Stimulated activated CD4-positive, alpha-beta T cell treated with anti-CD3 and anti-CD28 coated beads, Interleukin-1b, Interleukin-23, amount 100 ng/mL, for 1 hour (primary cell): Measurements from ENCODE around the gene PSMC6.
A peak's percentile ranks its signal among the peaks of the same experiment; 100 is the strongest.
"Not testable (repeated sequence)": the region's sequence is repeated elsewhere in the genome, so short reads cannot be mapped to it uniquely, and the experiment has no call there.

ENCODE experiments used
- DNase-seq, 2 donors: peaks; one replicate each; pipeline ENCODE4 v3.0.0-alpha.2; 2020; ENCODE audit warnings: low read depth in 2 of 2

The PSMC6 gene

DNA sequence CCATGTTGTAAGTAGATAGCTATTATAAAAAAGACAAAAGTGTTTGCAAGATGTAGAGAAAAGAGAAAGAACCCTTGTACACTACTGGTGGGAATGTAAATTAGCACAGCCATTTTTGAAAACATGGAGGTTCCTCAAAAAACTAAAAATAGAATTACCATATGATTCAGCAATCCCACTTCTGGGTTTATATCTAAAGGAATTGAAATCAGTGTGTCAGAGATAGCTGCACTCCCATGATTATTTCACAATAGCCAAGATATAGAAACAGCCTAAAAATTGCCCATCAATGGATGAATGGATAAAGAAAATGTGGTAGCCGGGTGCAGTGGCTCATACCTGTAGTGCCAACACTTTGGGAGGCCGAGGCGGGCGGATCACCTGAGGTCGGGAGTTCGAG lies 9.2 kb downstream of the PSMC6 start:
- DNase-seq = no peak

DNA sequence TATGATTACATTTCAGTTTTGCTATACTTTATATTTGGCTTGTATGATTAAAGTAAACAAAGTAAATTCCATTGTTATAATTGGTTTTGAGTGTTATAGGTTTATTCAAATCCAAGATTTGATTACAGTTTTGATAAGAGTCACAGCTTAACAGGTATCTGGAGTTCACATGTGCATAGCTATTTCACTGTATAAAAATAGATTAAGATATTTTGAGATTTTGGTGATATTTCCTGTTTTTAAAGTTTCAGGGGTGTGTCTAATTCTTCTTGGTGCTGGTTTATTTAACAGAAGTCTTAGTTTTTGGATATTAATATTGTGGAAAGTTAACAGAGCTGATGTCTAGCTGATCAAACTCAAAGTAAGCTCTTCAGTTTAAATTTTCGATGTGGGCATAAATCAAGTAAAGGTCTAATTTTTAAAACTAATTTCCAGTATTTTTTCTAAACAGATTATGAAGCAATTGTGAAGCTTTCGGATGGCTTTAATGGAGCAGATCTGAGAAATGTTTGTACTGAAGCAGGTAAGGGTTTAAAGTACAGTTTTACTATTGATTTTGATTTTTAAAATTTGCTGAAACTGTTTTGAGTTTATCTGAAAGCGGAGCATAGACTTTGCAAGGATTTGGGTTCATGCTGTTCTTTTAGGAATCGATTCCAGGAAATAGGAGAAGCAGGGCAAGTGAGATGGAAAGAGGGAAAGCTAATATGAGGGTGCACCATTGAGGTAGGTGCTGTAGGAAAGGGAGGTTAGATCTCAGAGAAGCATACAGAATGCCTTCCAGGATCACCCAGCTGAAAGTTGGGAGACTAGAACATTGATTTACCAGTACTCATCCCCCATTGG lies 16.7 kb downstream of the PSMC6 start:
- no peak for DNase-seq

DNA sequence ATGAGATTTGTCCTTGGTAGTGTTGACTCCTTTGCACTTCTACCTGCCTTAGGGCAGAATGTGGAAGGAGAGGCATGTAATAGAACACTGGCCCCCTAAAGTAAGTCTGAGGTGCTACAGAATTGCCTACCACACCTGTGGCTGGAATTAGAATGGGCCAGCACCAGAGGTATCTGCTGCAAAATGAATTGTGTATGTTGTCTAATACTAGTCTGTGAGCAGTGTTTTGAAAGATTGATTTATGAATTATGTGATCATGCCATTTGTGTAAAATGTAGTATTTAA lies 17.3 kb downstream of the PSMC6 start:
- no peak for DNase-seq

DNA sequence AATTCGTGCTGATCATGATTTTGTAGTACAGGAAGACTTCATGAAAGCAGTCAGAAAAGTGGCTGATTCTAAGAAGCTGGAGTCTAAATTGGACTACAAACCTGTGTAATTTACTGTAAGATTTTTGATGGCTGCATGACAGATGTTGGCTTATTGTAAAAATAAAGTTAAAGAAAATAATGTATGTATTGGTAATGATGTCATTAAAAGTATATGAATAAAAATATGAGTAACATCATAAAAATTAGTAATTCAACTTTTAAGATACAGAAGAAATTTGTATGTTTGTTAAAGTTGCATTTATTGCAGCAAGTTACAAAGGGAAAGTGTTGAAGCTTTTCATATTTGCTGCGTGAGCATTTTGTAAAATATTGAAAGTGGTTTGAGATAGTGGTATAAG lies 20.5 kb downstream of the PSMC6 start:
- DNase-seq = not testable (repeated sequence)

GRCh38 chr14:52729035-52729434 lies 22.0 kb downstream of the PSMC6 start:
- DNase-seq = not testable (repeated sequence)

GRCh38 chr14:52729585-52729924 lies 22.6 kb downstream of the PSMC6 start:
- no peak for DNase-seq

DNA sequence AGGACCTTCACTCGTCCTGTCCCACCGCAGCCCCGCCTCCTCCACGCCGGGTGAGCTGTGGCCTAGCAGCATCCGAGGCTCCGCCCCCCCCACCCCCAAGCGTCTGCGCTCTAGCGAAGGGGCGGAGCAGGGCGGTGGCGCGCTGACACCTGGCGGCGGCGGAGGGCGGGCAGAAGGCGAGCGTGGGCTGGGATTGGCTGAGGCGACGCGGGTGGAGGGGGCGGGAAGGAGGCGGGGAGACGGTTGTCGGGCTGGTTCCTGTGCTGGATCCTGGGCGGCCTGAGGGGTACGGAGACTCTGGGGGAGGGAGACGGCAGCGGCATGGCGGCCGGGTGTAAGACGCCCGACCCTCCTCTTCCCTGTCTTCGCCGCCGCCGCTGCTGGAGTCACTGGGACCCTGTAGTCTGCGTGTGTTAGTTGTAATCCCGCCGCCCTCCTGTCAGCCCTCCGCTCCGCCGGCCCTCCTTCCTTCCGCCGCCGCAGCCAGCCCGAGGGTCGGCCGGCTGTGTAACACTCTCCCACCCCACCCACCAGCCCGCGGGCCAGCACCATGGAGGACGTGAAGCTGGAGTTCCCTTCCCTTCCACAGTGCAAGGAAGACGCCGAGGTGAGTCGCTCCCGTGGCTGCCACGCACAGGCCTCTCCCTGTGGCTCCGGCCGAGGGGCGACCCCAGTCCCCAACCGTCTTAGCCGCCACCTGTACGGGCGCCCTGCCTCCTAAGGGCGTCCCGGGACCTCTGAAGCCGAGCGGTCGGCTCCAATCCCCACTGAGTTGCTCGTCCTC lies 23.1 kb downstream of the PSMC6 start, which contains the start of gene STYX:
Gene STYX, plus strand, starts transcription at position 242 of the 784 bp plus-strand sequence. Its CDS starts 309 bp downstream, at position 551.
- peak; percentile 92 to 98 for DNase-seq

DNA sequence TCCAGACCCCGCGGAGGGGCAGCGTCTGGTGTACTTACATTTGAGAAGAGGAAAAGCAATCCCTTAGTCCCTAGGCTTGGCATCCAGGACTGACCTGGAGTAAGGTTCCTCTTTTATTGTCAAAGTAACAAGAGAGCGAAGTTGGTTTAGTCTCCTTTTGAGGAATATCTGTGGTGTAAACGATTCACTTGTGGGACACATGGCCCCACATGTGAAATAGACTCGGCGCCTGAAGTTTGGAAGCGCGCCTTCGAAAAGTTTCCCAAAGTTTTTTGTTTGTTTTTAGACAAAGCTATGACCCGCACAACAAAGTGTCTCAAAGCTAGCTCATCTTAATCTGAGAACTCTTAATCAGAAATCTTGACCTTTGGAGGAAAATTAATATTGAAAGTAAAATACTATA lies 23.7 kb downstream of the PSMC6 start:
- no peak for DNase-seq

DNA sequence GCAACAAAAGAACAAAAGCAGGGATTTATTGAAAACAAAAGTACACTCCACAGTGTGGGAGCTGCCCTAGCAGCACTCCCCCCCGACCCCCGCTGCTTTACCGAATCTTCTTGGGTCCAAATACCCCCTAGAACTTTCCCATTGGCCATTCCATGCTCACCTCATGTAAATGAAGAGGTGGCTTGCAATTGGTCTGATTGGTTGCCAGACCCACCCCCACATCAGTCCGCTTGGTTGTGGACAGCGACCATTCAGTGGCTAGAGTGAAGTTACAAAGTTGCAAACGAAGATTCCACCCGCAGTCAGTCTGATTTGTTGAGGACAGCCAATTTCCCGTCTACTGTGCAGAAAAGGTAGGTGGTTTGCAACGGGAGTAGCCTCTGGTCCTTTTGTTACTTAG lies 26.8 kb downstream of the PSMC6 start:
- no peak for DNase-seq

DNA sequence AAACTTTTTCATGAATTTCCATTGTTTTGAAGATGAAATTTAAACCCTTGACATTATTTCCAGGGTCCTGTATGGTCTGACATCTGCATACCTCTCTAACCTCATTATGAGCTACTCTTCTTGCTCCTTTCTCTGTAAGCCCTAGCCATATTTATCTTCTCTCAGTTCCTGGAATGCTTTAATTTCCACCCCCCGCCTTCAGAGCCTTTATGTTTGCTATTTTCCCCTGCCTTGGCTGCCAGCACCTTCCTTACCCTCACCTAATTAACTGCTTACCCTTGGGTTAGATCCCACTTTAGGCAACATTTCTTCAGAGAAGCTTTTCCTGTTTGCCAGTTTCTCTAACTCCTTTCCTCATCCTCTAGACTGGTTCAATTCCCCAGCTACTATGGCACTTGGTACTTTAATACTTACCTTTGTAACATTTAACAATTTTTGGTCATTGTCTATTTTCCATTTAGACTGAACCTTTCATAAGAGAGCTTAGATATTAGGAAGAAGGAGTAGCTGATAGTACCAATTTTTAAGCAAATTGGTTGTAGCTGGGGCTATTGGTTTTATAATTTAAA lies 29.0 kb downstream of the PSMC6 start:
- no peak for DNase-seq

GRCh38 chr14:52738409-52738808 lies 31.4 kb downstream of the PSMC6 start:
- no peak for DNase-seq

- no peak for DNase-seq
Measured at GRCh38 chr14:52740751-52741150, 33.8 kb downstream of the PSMC6 start.

DNA sequence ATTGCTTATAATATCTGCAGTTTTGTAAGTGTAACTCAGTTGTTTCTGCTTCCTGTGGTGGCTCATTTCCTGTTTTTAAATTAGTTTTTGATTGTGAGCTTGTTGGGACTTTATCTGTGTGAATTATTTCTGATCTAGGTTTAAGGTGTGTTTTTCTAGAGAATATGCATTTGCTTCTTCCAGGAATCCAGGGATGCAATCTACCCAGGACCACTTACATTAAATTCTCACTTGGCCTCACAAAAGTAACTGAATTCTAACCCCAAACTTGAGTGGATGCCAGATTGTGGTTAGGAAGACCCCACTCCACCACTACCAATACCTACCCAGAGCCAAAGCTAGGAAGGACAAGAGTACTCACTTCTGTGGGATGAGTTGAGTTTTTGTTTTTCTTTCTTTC lies 34.9 kb downstream of the PSMC6 start:
- no peak for DNase-seq

GRCh38 chr14:52748647-52749292 lies 41.8 kb downstream of the PSMC6 start:
- DNase-seq = no peak

- DNase-seq = no peak
Measured at GRCh38 chr14:52755607-52756316, 48.8 kb downstream of the PSMC6 start.

DNA sequence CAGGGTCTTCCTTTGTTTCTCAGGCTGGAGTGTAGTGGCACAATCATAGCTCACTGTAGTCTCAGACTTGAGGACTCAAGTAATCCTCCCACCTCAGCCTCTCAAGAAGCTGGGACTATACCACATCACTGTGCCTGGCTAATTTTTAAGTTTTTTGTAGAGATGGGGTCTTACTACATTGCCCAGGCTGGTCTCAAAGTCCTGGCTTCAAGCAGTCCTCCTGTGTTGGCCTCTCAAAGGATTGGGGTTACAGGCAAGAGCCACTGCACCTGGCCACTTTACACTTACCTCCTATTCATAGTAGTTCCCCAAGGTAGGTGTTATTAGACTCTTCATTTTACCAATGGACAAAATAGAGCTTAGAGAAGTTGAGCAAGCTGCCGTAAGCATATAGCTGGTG lies 52.1 kb downstream of the PSMC6 start:
- no peak for DNase-seq

- DNase-seq = not testable (repeated sequence)
Measured at GRCh38 chr14:52762923-52763322, 55.9 kb downstream of the PSMC6 start.

GRCh38 chr14:52767058-52767833 lies 60.2 kb downstream of the PSMC6 start:
- DNase-seq = no peak

DNA sequence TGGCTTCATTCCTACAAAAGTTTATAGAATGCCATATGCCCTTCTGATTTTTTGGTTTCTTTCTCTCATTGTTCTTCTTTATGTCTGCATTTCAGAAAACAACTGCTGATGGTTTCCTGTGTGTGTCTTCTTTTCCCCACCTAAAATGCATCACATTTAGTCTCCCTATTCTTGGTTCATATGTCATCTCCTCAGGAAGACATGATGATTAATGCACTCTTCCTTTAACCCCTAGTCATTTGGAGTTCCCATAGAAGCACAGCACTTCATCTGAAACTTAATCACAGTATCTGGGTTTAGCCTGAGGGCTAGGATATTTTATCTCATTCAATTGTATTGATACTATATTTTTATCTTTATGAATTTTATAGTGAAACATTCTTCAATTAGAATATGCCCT lies 62.9 kb downstream of the PSMC6 start:
- DNase-seq = no peak

DNA sequence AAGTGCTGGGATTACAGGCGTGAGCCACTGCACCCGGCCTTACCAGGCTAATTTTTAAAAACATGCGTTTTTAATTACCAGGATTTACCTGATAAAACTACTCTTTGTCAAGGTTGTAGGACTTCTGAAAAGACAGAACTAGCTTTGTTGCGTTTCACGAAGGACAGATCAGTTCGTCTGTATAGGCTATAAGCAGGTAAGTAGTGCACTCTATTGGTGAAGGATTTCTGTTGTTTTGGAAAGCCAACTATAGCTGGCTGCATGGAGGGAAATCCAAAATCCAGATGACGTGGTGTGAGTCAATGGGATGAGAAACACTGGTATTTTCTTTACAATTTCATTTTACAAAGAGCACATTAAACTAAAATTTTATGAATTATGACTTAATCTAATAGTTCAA lies 69.8 kb downstream of the PSMC6 start:
- no peak for DNase-seq
